Fibroblast of the conjunctiva (primary cell): ENCODE data around the gene NDUFB3.
"Not testable (repeated sequence)": the region's sequence is repeated elsewhere in the genome, so short reads cannot be mapped to it uniquely, and the experiment has no call there.

Source experiments
- DNase-seq: peaks from one replicate; pipeline ENCODE4 v3.0.0-alpha.2; 2010; ENCODE audit warnings: low read depth

The NDUFB3 gene

GRCh38 chr2:201093573-201093972, 21.8 kb downstream of the NDUFB3 start:
- DNase-seq = no peak

DNA sequence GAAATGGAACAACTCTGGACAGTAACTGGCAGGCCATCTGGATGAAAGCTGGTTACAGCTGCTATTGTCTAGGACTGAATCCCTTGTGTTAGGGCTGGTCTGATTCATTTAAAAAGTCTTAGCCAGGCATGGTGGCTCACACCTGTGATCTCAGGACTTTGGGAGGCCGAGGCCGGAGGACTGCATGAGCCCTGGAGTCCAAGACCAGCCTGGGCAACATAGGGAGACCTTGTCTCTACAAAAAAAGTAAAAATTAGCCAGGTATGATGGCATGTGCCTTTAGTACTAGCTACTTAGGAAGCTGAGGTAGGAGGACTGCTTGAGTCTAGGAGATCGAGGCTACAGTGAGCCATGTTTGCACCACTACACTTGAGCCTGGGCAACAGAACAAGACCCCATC, 28.7 kb downstream of the NDUFB3 start:
- DNase-seq = no peak

DNA sequence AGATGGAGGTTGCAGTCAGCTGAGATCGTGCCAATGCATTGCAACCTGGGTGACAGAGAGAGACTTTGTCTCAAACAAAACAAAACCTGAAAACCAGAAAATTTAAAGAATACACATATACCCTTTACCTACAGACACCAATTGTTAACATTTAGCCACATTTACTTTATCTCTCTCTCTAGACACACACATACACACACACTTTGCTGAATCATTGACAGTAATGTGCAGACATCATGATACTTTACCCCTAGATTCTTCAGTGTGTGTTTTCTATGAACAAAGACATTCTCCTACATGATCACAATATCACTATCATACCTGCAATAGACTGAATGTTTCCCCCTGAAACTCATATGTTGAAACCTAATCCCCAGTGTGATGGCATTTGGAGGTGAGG, 34.0 kb downstream of the NDUFB3 start:
- DNase-seq = no peak

DNA sequence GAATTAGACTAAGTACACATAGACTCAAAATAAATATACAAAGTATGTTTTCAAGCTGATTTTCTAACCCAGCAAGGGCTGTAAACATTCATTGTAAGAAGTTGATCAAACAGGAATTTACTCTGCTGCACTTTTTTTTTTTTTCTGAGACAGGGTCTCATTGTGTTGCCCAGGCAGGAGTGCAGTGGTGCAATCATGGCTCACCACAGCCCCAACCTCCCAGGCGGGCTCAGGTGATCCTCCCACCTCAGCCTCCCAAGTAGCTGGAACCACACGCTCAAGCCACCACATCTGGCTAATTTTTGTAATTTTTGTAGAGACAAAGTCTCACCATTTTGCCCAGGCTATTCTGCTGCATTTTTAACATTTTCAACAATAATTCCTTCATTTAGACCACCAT, 35.8 kb downstream of the NDUFB3 start:
- DNase-seq = no peak

DNA sequence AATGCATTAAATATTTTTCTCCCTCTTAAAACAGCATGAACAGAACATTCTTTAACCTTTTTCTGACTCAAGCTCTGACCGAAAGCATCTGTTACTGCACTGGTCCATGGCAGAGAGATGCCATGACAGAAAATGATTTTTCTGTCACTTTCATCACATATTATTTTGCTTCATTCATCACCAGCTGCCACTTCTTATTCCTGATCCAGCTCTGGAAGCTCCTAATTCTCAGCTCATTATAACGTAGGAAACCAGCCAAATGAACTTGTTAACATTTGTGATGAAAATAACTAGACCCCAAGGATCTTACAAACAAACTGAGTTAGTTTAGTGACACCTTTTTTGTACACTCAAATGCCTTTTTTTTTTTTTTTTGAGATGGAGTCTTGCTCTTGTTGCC, 36.5 kb downstream of the NDUFB3 start:
- no peak for DNase-seq

- DNase-seq = no peak
Observed at GRCh38 chr2:201109186-201109585, 37.4 kb downstream of the NDUFB3 start.

DNA sequence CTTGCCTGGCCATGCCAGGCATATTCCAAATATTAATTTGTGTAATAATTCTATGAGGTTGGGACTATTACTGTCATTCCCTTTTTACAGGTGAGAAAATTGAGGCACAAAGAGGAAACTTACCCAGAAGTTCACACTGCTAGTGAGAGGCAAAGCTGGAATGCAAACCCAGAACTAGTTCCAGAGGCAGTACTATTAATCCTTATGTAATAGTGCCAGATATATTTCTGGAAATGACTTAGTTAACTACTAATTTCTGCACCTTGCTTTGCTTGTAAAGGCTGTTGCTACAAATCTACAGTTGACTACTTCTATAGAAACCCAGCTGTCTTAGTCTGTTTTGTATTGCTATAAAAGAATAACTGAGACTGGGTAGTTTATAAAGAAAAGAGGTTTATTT, 38.8 kb downstream of the NDUFB3 start:
- no peak for DNase-seq

GRCh38 chr2:201111096-201111495, 39.3 kb downstream of the NDUFB3 start:
- DNase-seq = no peak

- DNase-seq = no peak
Observed at GRCh38 chr2:201114350-201114749, 42.5 kb downstream of the NDUFB3 start.

DNA sequence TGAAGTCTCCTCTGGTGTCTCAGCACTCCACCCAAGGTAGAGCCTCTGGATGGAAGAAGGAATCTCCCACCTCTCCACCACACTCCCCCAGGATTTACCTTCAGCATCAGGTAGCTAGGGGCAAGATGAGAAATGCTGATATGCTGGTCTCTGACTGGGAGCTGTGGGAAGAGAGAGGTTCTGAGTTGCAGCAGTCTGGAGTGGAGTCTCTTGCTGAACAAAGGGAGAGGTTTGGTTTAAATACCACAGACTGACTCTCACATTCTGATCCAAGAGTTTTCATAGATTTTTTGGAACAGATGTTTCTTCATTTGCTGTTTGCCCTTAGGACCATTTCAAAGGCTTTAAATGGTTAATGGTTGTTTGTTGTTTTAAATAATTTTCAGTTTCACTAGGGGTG, 43.0 kb downstream of the NDUFB3 start:
- no peak for DNase-seq

- peak; percentile 49 for DNase-seq
Observed at GRCh38 chr2:201116115-201116958, 44.5 kb downstream of the NDUFB3 start, which contains the start of gene CFLAR. CFLAR (plus strand) TSS chr2:201116164; CDS start chr2:201129866, 13,702 bp downstream.

- DNase-seq = peak; percentile 93
Observed at GRCh38 chr2:201116959-201117734, 45.3 kb downstream of the NDUFB3 start.

GRCh38 chr2:201117735-201118094, 45.9 kb downstream of the NDUFB3 start:
- not testable (repeated sequence) for DNase-seq

DNA sequence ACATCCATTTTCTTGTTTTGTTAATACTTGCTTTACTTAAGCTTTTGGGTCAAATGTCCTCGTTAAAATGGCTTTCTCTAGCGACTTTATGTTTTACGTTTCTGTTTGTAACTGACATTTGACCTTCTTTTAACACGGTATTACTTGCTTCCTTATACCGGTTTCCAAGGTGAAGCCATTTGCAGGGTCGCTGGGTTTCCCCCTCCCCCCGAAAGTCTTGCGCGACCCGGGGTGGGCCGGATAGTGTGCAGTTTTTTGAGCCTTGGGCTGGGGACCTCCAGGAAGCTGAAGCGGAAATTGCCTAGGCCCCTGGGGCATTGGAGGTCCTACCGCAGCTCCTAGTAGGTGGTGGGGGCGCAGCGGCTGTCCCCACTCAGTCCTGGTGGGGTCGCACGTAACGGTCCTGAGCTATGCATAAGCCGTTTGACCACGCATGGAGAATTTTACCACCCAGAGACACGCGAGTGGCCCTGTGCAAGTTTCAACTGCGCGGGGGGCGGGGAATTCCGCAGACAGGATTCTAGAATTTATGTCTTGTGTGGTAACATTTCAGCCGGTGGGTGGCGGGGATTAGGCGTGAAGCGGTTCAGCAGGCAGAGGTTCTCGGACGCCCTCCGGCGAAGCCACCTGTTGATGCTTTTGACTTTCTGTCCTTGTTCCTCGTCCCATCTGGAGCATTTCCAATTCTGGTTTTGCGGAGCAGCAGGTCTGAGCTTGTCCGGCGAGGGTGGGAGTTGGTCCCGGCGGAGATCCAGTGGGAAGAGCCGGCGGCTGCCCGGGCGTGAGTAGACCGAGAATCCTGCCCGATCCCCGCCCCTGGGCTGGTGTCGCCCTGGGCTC, 46.5 kb downstream of the NDUFB3 start:
- DNase-seq = peak; percentile 75

- DNase-seq = no peak
Observed at GRCh38 chr2:201118961-201119854, 47.4 kb downstream of the NDUFB3 start.

- no peak for DNase-seq
Observed at GRCh38 chr2:201122276-201122675, 50.5 kb downstream of the NDUFB3 start.

DNA sequence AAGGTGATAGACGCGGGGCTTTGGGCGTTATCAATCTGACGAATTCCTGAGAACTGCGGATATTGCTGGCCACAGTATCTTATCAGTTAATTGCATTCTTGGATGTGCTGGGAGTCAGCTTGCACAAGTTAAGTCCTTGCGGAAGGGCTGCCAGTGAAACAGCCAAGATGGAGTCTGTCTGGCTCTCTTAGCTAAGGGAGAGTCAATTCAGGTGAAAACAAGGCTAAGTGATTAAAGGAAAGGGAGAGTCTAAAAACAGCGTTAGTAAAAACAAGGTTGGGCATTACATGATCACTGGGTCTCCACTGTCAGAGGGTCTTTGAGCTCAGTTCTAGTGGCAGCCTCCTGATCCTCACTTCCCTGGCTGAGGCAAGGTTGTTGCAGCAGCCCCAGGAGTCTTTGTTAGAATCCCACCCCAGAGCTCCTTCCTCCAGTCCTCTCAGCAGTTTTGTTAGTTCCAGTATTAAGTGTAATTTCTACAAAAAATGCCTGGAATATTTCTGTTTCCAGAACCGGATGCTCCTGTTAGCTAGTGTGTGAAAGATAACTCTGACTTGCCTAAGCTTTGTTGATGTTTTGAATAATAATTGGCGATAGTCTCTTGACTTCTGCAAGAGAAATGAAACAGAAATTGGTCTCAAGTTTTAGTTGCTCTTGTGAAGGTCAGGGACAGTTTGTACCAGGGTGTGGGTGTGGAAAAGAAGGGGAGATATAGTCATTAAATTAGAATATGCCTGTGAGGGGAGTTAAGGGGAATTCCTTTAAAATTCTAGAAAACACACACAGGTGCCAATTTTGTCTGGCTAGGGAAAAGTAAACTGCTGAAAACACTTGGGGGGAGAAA, 54.7 kb downstream of the NDUFB3 start:
- DNase-seq = no peak

- no peak for DNase-seq
Observed at GRCh38 chr2:201127152-201127511, 55.3 kb downstream of the NDUFB3 start.

DNA sequence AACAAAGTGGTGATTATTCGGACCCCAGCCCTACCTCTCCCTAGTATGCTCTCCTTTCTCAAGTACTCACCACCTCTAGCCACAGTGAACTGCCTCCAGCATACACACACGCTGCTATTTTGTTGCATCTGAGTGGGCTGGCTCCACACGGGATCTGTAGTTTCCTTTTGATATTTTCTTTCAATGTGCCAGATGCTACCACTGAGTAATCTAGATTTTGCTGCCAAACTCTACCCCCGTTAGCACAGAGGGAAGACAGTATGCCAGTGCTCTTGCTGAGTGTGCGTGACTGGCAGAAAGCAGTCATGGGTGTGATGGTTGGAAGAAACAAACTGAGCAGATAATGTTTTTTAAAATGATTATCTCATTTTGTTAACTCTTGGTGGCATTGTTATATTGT, 55.8 kb downstream of the NDUFB3 start:
- peak; percentile 55 for DNase-seq

GRCh38 chr2:201128033-201128432, 56.2 kb downstream of the NDUFB3 start:
- no peak for DNase-seq
